IPS DF 4.7 (cell line): Measurements from ENCODE around the gene IL17REL.

Source experiments
- DNase-seq: peaks from one replicate; pipeline ENCODE4 v3.0.0-alpha.2; 2013; ENCODE audit warnings: low spot score; ENCODE audit errors: extremely low read depth

IL17REL gene

DNA sequence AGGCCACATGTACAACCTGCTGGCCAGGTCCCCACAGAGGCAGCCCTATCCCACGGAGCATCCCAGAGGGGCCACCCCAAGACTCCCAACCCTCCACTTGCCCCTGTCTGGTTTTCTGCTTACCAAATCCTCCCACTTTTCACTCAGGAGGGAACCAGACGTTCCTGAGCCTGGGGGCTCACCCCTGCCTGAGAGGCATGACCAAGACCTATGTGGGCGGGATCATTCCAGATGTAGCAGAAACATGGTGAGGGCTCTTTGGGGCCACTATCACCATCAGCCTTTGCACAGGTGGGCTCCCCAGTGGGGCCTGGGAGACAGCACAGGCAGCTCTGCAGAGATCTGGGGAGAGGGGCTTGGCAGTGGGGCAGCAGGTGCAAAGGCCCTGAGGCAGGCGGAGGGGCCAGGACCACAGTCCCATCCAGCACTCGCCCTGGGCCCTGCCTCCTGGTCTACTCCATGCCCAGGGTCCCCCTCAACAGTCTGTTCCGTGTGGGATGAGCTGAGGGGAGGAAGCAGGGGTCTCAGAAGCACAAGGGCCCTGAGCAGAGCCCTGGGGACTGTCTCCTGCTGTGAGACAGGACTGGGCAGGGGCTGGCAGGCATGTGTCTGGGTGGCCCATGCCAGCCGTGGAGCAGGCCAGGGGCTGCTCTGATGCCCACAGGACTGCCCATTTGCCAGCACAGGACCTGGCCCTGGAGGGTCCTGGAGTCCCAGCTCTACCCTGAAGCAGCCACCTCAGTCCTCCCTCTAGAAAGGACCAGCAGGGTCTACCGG is 42.6 kb downstream of the IL17REL start:
- no peak for DNase-seq

DNA sequence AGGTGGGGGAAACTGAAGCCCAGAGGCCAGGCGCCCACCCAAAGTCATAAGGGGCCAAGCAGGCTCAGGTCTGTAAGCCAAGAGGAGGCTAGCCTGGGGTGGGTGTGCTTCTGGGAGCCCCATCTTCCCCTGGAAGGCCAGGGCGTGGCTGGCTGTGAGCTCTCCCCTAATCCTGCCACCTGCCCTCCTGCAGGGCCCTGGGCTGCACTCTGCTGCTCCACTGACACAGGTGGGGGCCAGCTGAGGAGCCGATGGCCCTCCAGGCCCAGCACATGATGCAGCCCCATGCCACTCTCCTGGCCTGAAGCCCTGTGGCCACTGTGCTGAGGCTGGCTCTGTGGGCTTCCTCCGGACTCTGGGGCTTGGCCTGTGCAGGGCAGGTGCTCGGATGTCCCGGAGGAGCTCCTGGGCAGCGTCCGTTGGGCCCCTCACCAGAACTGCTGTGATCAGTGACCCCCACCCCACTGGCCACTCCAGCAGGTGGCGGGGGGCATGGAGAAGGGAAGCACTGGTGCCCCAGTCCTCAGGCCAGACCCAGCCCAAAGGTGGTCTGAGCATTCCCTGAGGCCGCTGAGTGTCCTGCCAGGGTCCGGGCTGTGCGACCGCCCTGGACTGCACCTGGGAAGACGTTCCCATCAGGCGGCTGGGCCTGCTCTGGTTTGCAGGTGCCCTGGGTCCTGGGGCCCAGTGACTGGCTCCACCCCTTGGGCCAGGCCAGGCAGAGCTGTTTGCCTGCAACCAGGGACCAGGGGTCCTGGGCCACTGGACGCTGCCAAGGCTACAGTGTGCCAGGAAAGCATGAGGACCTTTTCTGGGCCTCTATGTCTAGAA is 43.5 kb downstream of the IL17REL start:
- DNase-seq = no peak

DNA sequence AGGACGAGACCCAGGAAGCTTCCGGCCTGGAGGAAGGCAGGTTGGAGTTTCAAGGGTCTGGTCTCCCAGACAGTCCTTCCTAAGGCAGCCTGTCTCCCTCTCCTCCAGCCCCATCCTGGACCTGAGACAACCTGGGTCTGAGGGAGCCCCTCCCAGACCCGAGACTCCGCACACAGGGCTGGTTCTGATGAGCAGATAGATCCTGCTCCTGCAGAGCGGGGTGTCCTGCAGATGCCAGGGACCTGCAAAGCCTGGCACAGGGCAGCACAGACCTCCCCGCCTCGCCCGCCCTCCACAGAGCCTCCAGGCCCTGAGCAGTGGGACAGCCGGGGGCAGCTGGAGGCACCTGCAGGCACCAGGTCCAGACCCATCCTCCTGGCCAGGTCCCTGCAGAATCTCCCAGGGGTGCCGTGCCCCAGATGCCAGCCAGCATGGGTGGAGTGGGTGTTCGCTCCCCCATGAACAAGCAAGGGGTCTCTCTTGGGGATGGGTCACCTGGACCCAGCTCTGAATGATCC is 44.2 kb downstream of the IL17REL start:
- no peak for DNase-seq

DNA sequence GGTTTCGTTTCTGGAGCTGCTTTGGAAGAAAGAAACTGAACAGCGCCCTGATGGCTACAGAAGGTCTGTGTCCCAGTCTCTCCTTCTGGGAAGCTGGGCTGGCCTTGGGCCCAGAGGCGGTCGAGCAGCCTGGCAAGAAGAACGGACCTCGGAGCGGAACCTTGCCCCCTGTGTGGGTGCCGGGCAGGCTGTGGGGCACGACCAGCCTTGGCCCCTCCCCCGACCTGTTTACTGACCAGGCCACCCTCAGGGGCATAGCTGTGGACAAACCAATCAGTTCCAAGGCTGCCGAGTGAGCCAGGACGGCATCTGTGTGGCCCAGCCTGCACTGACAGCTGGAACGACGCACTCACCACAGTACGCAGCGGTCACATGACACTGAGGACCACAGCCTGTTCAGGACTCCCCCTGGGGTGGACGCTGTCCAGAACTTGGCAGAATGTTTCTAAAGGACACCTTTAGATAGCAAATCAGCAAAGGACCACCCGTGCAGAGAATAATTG is 44.8 kb downstream of the IL17REL start:
- DNase-seq = no peak

DNA sequence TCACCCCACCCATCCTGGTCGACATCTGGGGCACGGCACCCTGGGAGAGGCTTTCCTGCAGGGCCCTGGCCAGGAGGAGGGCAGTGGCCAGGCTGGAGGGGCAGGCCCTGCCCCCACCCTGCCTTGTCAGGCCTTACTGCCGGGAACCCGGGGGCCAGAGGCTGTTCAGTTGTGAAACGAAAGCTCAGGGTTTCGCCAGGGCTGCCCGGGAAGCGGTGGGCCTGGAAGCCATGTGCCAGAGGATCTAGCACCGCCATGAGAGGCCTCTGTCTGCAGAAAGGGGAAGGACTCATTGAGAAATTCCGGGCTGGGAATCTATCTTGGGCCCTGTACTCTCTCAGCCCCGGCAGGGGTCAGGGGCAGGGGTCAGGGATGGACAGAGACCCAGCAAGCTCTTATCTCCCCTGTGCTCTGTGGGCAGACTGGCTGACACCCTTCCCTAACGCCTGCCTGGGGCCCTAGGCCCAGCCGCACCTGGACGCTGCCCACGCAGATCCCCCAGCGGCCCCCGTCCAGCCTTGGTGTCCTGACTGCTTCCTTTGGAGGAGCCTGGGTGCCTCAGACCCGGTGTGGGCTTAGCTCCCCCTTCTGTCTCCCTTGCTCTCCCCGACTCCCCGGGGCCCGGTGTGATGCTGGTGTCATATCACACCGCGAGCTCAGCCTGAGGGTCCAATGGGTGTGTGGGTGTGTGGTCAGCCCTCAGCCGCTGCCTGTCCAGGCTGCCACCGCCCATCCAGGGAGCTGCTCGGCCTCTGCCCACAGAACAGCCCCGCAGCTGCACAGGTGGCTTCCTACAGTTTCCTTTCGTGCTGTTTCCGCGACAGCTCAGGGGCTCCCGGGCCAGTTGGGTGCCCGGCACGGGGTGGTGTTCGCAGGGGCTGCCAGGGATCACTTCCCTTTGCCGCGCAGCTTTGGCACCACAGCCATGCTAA is 45.5 kb downstream of the IL17REL start:
- no peak for DNase-seq

DNA sequence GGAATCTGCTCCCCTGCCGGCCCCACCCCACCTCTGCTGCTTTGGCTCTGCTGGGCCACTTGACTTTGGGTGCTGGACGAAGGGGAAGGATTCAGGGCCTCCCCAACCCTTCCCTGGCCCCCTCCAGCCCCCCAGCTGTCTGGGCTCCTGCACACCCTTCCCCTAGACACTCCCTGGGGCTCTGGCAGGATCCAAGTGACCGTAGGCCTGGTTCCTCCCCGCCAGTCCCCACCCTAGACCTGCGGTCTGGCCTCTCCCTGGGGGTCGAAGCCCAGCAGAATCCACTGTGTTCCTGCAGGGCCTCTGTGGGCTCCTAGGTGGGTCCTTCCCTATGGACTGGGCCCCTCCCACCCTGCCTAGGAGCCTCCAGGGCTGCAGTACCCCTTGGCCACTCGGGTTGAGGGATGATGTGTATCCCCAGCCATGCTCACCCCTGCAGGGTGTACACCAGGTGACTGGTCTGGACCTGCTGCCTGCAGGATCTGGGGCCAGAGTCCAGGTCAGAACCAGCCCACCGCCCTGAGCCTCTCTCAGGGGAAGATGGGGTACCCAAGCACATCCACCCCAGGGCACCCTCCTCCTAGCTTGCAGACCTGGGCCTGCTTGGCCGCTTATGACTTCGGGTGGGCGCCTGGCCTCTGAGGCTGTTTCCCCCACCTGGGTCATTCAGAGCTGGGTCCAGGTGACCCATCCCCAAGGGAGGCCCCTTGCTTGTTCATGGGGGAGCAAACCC is 46.4 kb downstream of the IL17REL start:
- no peak for DNase-seq

DNA sequence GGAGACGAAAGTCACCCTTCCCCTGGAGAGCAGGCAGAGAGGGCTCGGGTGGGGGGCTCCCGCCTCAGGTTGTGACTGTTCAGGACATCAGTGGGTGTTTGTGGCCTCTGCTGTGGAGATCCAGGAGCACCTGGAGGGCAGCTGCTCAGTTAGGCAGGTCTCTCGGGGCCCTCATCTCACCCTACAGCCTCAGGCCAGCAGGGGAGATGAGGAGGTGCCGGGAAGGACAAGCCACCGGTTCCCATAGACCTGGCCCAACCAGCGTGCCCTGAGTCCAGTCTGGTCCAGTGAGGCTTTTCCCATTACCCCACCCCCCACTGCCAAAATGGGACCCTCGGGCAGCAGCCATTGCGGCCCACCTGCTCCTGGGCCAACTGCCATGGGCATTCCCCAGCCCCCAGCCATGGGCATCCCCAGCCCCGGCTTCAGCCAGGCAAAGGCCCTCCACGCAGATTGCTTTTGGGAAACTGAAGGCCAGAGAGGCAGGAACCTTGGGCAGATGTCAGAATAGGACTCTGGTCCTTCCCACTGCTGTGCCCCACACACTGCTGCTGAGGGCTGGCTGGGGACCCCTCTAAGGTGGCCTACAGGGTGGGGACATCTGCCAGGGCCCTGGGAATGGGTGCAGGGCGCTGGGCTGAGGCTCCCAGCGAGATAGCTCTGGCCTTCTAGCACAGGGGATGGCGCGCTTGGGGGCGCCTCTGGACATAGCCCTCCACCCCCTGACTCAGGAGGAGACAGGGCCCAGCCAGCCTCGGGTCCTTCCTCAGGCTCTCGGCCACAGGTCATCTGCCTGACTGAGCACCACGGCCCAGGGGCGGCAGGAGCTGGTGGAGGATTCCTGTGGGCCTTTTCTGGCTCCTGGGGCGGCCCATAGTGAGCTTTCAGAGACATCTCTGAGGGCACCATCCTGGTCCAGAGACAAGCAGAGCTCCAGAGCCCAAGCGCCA is 47.2 kb downstream of the IL17REL start:
- DNase-seq = no peak

DNA sequence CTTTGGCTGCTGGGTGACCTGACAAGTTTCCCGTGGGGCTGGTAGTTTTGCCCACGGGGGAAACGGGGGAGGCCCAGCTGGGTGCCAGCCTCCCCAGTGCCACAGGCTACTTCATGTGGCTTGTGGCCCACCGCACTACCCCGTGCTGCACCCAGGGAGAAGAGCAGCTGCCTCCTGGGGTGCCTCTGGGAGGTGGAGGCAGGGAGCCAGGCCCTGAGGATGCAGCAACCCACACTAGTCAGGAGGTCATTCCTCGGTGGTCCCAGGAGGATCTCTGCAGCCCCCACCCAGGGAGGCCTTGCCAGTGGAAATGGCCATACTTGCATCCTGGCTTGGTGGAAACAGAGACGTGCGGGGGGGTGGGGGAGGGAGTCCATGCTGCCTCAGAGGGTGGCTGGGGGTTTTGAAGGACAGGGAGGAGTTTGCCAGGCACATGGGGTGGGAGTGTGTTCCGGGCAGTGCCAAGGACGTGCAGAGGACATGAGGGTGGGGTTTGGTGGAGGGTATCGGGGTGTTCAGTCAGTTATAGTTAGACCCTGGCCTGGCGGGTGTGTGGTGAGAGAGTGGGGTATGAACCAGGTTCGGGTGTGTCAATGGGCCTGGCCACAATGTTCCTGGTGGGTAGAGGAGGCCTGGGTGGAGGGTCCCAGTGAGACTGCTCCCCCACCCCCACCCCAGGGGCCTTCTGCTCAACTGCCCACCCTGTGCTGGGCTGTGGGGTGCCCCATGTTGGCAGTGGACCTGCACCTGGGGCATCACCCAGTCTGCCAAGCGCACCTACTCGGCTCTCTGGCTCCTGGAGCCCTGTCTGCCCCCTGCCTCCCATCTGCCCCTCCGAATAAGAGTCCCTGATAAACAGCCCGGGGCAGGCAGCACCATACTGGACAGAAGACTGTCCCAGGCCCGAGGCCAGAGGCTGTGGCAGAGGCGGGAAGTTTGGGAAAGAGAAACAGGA is 48.2 kb downstream of the IL17REL start:
- DNase-seq = no peak

DNA sequence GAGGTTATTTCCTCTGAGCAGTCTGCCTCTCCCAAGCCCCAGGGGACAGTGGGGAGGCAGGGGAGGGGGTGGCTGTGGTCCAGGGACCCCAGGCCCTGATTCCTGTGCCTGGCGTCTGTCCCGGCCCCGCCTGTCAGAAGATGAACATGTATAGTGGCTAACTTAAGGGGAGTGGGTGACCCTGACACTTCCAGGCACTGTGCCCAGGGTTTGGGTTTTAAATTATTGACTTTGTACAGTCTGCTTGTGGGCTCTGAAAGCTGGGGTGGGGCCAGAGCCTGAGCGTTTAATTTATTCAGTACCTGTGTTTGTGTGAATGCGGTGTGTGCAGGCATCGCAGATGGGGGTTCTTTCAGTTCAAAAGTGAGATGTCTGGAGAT is 48.9 kb downstream of the IL17REL start:
- DNase-seq = no peak

DNA sequence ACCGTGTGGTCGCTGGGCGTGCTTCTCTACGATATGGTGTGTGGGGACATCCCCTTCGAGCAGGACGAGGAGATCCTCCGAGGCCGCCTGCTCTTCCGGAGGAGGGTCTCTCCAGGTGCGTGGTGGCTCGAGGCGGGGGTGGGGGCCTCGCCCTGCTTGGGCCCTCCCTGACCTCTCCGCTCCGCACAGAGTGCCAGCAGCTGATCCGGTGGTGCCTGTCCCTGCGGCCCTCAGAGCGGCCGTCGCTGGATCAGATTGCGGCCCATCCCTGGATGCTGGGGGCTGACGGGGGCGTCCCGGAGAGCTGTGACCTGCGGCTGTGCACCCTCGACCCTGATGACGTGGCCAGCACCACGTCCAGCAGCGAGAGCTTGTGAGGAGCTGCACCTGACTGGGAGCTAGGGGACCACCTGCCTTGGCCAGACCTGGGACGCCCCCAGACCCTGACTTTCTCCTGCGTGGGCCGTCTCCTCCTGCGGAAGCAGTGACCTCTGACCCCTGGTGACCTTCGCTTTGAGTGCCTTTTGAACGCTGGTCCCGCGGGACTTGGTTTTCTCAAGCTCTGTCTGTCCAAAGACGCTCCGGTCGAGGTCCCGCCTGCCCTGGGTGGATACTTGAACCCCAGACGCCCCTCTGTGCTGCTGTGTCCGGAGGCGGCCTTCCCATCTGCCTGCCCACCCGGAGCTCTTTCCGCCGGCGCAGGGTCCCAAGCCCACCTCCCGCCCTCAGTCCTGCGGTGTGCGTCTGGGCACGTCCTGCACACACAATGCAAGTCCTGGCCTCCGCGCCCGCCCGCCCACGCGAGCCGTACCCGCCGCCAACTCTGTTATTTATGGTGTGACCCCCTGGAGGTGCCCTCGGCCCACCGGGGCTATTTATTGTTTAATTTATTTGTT is 49.6 kb downstream of the IL17REL start:
- no peak for DNase-seq

DNA sequence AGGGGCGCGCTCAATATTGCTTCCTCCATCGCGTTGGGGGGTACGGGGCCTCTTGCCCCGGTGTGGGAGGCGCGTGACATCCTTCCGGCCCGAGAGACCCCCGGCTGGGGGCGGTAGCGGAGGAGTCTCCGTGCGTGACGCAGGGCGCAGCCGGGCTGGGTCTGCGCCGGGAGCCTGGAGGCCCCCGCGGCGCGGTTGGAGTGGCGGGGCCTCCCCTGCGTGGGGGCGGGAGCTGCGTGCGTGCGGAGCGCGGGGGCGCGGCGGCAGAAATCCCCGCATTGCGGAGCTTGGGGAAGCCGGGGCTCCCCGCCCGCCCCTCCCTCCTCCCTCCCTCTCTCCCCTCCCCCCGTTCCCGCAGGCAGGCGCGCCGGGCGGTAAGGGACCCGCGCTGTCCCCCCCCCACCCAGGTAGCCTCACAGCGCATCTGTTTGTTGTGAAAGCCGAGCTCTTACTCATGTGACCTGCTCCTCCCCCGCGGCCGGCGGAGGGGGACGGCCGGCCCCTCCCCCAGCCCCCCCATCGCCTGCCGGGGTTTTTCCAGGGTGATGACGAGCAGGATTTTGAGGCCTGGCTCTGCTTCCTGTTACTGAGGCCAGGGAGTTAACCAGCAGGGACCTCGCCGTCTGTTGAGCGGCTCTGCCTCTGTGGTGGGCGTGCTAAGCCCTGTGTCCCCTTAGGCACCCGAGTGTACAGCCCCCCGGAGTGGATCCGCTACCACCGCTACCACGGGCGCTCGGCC is 50.4 kb downstream of the IL17REL start:
- no peak for DNase-seq

DNA sequence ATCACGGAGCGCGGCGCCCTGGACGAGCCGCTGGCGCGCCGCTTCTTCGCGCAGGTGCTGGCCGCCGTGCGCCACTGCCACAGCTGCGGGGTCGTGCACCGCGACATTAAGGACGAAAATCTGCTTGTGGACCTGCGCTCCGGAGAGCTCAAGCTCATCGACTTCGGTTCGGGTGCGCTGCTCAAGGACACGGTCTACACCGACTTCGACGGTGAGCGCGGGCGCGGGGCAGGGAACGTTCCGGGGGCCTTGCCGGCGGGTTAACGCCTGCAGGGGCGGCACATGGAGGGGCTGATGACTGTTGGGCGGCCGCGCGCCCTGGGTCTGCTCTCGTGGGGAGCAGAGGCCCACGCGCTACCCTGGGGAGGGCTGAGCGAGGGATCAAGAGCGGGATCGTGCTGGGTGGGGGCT is 51.0 kb downstream of the IL17REL start:
- no peak for DNase-seq

DNA sequence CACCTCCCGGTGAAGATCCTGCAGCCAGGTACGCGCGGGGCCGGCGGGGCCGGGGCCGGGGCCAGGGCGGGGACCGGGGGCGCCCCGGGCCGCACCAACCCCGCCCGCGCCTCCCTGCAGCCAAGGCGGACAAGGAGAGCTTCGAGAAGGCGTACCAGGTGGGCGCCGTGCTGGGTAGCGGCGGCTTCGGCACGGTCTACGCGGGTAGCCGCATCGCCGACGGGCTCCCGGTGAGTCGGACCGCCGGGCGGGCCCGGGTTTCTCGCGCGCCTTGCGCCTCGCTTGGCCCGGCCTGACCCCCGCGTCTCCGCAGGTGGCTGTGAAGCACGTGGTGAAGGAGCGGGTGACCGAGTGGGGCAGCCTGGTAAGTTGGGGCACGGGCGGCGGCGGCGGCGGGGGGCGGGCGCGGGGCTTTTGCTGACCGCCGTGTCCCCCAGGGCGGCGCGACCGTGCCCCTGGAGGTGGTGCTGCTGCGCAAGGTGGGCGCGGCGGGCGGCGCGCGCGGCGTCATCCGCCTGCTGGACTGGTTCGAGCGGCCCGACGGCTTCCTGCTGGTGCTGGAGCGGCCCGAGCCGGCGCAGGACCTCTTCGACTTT is 51.5 kb downstream of the IL17REL start:
- no peak for DNase-seq

DNA sequence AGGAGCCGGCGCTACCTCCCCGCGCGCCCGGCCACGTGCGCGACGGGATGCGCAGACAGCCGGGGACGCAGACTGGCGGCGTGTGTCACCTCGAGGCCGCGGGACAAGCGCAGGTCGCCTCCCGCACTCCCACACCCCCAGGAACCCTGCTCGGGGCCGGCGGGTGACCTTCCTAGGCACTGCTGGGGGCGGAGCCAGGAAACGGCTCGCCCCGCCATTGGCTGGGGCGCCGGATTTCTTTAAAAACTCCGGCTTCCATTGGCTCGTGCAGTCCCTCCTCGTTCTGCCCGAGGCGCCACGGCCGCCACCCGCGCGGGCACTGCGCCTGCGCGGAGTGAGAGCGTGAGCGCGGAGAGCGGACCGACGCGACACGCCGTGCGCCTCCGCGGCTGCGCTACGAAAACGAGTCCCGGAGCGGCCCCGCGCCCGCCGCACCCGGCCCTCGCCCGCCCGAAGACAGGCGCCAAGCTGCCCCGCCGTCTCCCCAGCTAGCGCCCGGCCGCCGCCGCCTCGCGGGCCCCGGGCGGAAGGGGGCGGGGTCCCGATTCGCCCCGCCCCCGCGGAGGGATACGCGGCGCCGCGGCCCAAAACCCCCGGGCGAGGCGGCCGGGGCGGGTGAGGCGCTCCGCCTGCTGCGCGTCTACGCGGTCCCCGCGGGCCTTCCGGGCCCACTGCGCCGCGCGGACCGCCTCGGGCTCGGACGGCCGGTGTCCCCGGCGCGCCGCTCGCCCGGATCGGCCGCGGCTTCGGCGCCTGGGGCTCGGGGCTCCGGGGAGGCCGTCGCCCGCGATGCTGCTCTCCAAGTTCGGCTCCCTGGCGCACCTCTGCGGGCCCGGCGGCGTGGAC is 52.2 kb downstream of the IL17REL start, which contains the start of gene PIM3:
PIM3 (plus strand) TSS at position 614 of the 846 bp plus-strand sequence; CDS start at position 790, 176 bp downstream.
- DNase-seq = no peak

DNA sequence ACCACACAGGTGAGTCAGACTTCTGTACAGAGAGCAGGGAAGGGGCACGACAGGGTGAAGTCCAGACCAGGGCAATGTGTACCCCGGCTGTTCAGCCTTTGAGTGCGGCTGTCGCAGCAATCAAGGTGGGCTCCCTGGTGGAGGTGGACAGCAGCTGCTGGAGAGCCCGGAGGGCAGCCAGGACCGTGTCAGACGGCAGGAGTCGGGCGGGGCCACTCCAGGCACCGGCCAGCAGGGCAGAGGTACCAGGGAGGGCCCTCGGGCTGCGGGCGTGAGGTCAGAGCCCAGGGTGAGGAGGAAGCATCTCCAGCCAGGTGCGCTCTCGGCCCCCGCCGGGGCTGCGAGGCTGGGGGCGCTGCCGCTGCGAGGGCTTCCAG is 52.8 kb downstream of the IL17REL start:
- DNase-seq = no peak
